HepG2 (cell line): ENCODE results near the gene CAMTA1. TPM values are rescaled to one million over a fixed set of nuclear protein-coding genes. Genes with fewer than 3 reads are reported as not detected.

Experiments
- ATAC-seq: fragments of 200-7000 bp; cut with Tn5 transposase; 3 replicates; pipeline ENCODE4 v1.9.1; 2020; ENCODE audit warnings: mild to moderate bottlenecking, moderate library complexity
- BruUV-seq: library from RNA; stranded (reverse); fragments of 400-500 nt; replicated peaks from 2 replicates; lab custom pipeline; 2021; lab: Mats Ljungman, UMichigan
- CTCF ChIA-PET: fragments of 300-600 bp; formaldehyde crosslinking; extraction: SDS; loops from one replicate; lab custom pipeline; 2021; ENCODE audit warnings: low total read pairs, inconsistent platforms, low intra/inter-chr PET ratio; lab: Yijun Ruan, JAX
- POLR2A ChIA-PET: fragments of 350-600 bp; sonication (Branson Sonifier 250); formaldehyde crosslinking; loops from one replicate; lab custom pipeline; 2020; ENCODE audit warnings: antibody characterized with exemption, inconsistent platforms; lab: Yijun Ruan, JAX
- DNase-seq: peaks from one replicate; pipeline ENCODE4 v3.0.0-alpha.2; 2015; ENCODE audit warnings: low spot score
- FAIRE-seq: peaks from 3 replicates; lab custom pipeline; 2011; peaks lifted over from hg19 to GRCh38; lab: Jason Lieb, UNC
- H2AFZ ChIP-seq: one replicate; pipeline ENCODE4 v1.6.1; 2011; ENCODE audit warnings: low read length, inconsistent platforms
- H3K27ac ChIP-seq: fragments of 300-600 bp; 3 replicates; pipeline ENCODE4 v1.8.0; 2011; ENCODE audit warnings: mixed run types, mild to moderate bottlenecking, mixed read lengths, low read length, inconsistent platforms; ENCODE audit not compliant: insufficient read depth; ENCODE audit errors: extremely low read length
- H3K27me3 ChIP-seq, 2 experiments: fragments of 200-600 bp in 1 of 2; 2 replicates in 1 of 2; 3 replicates in 1 of 2; pipeline versions ENCODE4 v1.6.0 to v1.8.0; 2011; ENCODE audit warnings: low read length in 2 of 2, mild to moderate bottlenecking in 2 of 2, moderate library complexity in 2 of 2, inconsistent platforms in 1 of 2; ENCODE audit not compliant: insufficient read depth in 2 of 2, control insufficient read depth in 1 of 2
- H3K36me3 ChIP-seq, 2 experiments: fragments of 200-600 bp in 1 of 2; replicated peaks in 1 of 2; 2 replicates in 1 of 2; 3 replicates in 1 of 2; pipeline versions ENCODE4 v1.5.1 to v1.8.0; 2011; ENCODE audit warnings: low read length in 2 of 2, inconsistent platforms in 1 of 2; ENCODE audit not compliant: insufficient read depth in 2 of 2, control insufficient read depth in 1 of 2
- H3K4me1 ChIP-seq: 2 replicates; pipeline ENCODE4 v1.5.1; 2012; ENCODE audit warnings: low read length, inconsistent platforms; ENCODE audit not compliant: insufficient read depth
- H3K4me2 ChIP-seq: 2 replicates; pipeline ENCODE4 v1.6.0; 2011; ENCODE audit warnings: low read depth, low read length, inconsistent platforms
- H3K4me3 ChIP-seq, 3 experiments: fragments of 200-600 bp in 1 of 3; sonication (generic), shearing (Covaris generic) in 1 of 3; replicated peaks in 1 of 3; 2 replicates each; pipeline ENCODE4 v1.5.1; 2011 to 2016; ENCODE audit warnings: low read length in 3 of 3, inconsistent platforms in 2 of 3, low read depth in 2 of 3, mild to moderate bottlenecking in 2 of 3, control low read depth in 1 of 3, mixed read lengths in 1 of 3; ENCODE audit not compliant: insufficient read depth in 1 of 3
- H3K79me2 ChIP-seq: one replicate; pipeline ENCODE4 v1.6.1; 2011; ENCODE audit warnings: low read length, inconsistent platforms; ENCODE audit not compliant: insufficient read depth
- H3K9ac ChIP-seq: 2 replicates; pipeline ENCODE4 v1.6.0; 2011; ENCODE audit warnings: mild to moderate bottlenecking, low read depth, low read length, inconsistent platforms; ENCODE audit not compliant: insufficient read depth
- H3K9me3 ChIP-seq: 2 replicates; pipeline ENCODE4 v1.5.1; 2012; ENCODE audit warnings: mild to moderate bottlenecking, low read length
- H4K20me1 ChIP-seq: 2 replicates; pipeline ENCODE4 v1.6.0; 2011; ENCODE audit warnings: inconsistent platforms, mild to moderate bottlenecking, low read length, moderate library complexity; ENCODE audit not compliant: insufficient read depth
- ZNF687 ChIP-seq: sonication (generic); formaldehyde crosslinking; IDR thresholded peaks from 2 replicates; pipeline ENCODE4 v1.5.1; 2020; ENCODE audit warnings: mild to moderate bottlenecking, missing genetic modification reagents, moderate library complexity
- WGBS: methylation state at CpG from one replicate; pipeline ENCODE4 v1.1.6; 2017; ENCODE audit warnings: low lambda C conversion rate; 5-methylcytosine and 5-hydroxymethylcytosine counted together
- in situ Hi-C: cut with HindIII; loops from 2 replicates; pipeline ENCODE4 v1.10.0; 2017; ENCODE audit warnings: low pct_unique_long_range_greater_than_20kb; ENCODE audit not compliant: extremely low pct_ligation_motif_present
- intact Hi-C: fragments of 100-400 bp; cut with micrococcal nuclease; formaldehyde crosslinking; loops from one replicate; pipeline ENCODE4 v1.10.0; 2022; ENCODE audit not compliant: unreplicated experiment
- polyA plus RNA-seq, 8 experiments: library from polyadenylated mRNA; depleted of rRNA in 3 of 8; stranded (reverse) in 7 of 8; unstranded in 1 of 8; fragments of >200 nt; fragmentation: Illumina TruSeq in 4 of 8; extraction: Trizol in 4 of 8; gene quantifications; 2 replicates each; pipeline versions ENCODE4 v1.2.1 to v1.2.3, GENCODE V29; 2011 to 2016; ENCODE audit warnings: low read depth in 4 of 8, missing spikeins in 1 of 8, mixed read lengths in 1 of 8; ENCODE audit not compliant: insufficient read depth in 1 of 8
- total RNA-seq, 5 experiments: library from RNA; depleted of rRNA; stranded (reverse); fragments of >200 nt; fragmentation: Illumina TruSeq; extraction: Trizol; gene quantifications; 2 replicates each; pipeline ENCODE4 v1.2.3, GENCODE V29; 2016; ENCODE audit warnings: low read depth in 1 of 5
- TF ChIP-seq, protein P1 (sequence below): sonication (generic); formaldehyde crosslinking; IDR thresholded peaks from 2 replicates; pipeline ENCODE4 v1.5.0; 2020; ENCODE audit warnings: missing genetic modification reagents

Gene CAMTA1
- total and polyA plus RNA-seq, 2 of the 13 experiments (the other 11 are each of a cell fraction or from before 2014, with no cell fraction given) = 25.0 to 36.4 TPM

GRCh38 chr1:6909401-6909800 is 124.1 kb downstream of the CAMTA1 start:
- ATAC-seq (peak; percentile 53), DNase-seq (no peak), FAIRE-seq (no peak)
- 77% methylated on average over 2 of the region's 5 CpGs for WGBS
- Histone ChIP-seq H3K4me3 (no peak overlapping the region), H3K4me2 (peak overlapping the region; percentile 30), H3K4me1 (peaks cover 39% of the 10 kb centered on the region), H3K27me3 (peaks cover 0 to 31% of the 10 kb centered on the region in 2 experiments; a peak in 3 of 5 replicates), H3K36me3 (no peaks in the 10 kb centered on the region), H3K79me2 (no peaks in the 10 kb centered on the region), H2AFZ (no peak overlapping the region), H3K9me3 (no peaks in the 10 kb centered on the region), H3K9ac (no peak overlapping the region), H4K20me1 (no peaks in the 10 kb centered on the region), H3K27ac (peak overlapping the region; percentile 9)
- intact Hi-C loops = no loop called here
- in situ Hi-C loops = no loop called here
- ChIA-PET POLR2A (no interaction called here), CTCF (no interaction called here)
- no TSS peak for BruUV-seq
- TF ChIP-seq, protein P1, sequence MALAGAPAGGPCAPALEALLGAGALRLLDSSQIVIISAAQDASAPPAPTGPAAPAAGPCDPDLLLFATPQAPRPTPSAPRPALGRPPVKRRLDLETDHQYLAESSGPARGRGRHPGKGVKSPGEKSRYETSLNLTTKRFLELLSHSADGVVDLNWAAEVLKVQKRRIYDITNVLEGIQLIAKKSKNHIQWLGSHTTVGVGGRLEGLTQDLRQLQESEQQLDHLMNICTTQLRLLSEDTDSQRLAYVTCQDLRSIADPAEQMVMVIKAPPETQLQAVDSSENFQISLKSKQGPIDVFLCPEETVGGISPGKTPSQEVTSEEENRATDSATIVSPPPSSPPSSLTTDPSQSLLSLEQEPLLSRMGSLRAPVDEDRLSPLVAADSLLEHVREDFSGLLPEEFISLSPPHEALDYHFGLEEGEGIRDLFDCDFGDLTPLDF = no peak
- TF ChIP-seq ZNF687 (CRISPR knock-in tag) = peak; percentile 11; the same call in 1 of the 2 replicates
